Mesenchymal stem cell (in vitro differentiated cells and primary cell): ENCODE results near the gene SOCS6.

ENCODE experiments used
- DNase-seq: peaks from one replicate; pipeline ENCODE4 v3.0.0-alpha.2; 2013
- H2AFZ ChIP-seq: one replicate; pipeline ENCODE4 v1.6.1; 2013; ENCODE audit warnings: low read depth, mild to moderate bottlenecking, control low read depth, inconsistent platforms, low read length, moderate library complexity
- H2AK5ac ChIP-seq: 2 replicates; pipeline ENCODE4 v1.6.1; 2013; ENCODE audit warnings: low read length, moderate library complexity, mild to moderate bottlenecking, inconsistent platforms; ENCODE audit not compliant: severe bottlenecking
- H2BK120ac ChIP-seq: one replicate; pipeline ENCODE4 v1.6.1; 2013; ENCODE audit warnings: low read depth, mild to moderate bottlenecking, inconsistent platforms, low read length, moderate library complexity
- H2BK12ac ChIP-seq, 2 experiments: one replicate each; pipeline ENCODE4 v1.6.1; 2013; ENCODE audit warnings: inconsistent platforms in 2 of 2, low read length in 2 of 2, mild to moderate bottlenecking in 2 of 2, moderate library complexity in 2 of 2, control low read depth in 1 of 2
- H2BK15ac ChIP-seq: one replicate; pipeline ENCODE4 v1.6.1; 2013; ENCODE audit warnings: mild to moderate bottlenecking, low read depth, inconsistent platforms; ENCODE audit not compliant: poor library complexity, severe bottlenecking
- H2BK5ac ChIP-seq: 2 replicates; pipeline ENCODE4 v1.6.1; 2013; ENCODE audit warnings: low read depth, mild to moderate bottlenecking, low read length, control low read depth, inconsistent platforms; ENCODE audit not compliant: poor library complexity, severe bottlenecking
- H3K14ac ChIP-seq, 2 experiments: one replicate each; pipeline ENCODE4 v1.6.1; 2013; ENCODE audit warnings: inconsistent platforms in 2 of 2, low read length in 2 of 2, control low read depth in 1 of 2, mild to moderate bottlenecking in 1 of 2, moderate library complexity in 1 of 2
- H3K18ac ChIP-seq, 2 experiments: one replicate each; pipeline ENCODE4 v1.6.1; 2013; ENCODE audit warnings: inconsistent platforms in 2 of 2, low read length in 2 of 2, control low read depth in 1 of 2, low read depth in 1 of 2, mild to moderate bottlenecking in 1 of 2
- H3K23ac ChIP-seq, 2 experiments: one replicate each; pipeline ENCODE4 v1.6.1; 2013; ENCODE audit warnings: inconsistent platforms in 2 of 2, low read length in 2 of 2, mild to moderate bottlenecking in 2 of 2, moderate library complexity in 2 of 2, control low read depth in 1 of 2
- H3K27ac ChIP-seq: 2 replicates; pipeline ENCODE4 v1.5.1; 2013; ENCODE audit warnings: mild to moderate bottlenecking, moderate library complexity, low read length, control low read depth, inconsistent platforms; ENCODE audit not compliant: poor library complexity, severe bottlenecking
- H3K27me3 ChIP-seq, 2 experiments: 2 replicates each; pipeline versions ENCODE4 v1.6.1 to v1.7.0; 2013; ENCODE audit warnings: low read length in 2 of 2, mild to moderate bottlenecking in 2 of 2, moderate library complexity in 2 of 2, control low read depth in 1 of 2, inconsistent platforms in 1 of 2; ENCODE audit not compliant: control insufficient read depth in 1 of 2, insufficient read depth in 1 of 2
- H3K36me3 ChIP-seq, 2 experiments: 2 replicates each; pipeline versions ENCODE4 v1.6.1 to v1.7.0; 2013; ENCODE audit warnings: low read length in 2 of 2, control low read depth in 1 of 2, inconsistent platforms in 1 of 2, low read depth in 1 of 2, mild to moderate bottlenecking in 1 of 2; ENCODE audit not compliant: insufficient read depth in 2 of 2, control insufficient read depth in 1 of 2
- H3K4ac ChIP-seq, 2 experiments: one replicate each; pipeline ENCODE4 v1.6.1; 2013; ENCODE audit warnings: inconsistent platforms in 2 of 2, low read length in 2 of 2, mild to moderate bottlenecking in 2 of 2, moderate library complexity in 2 of 2, control low read depth in 1 of 2, low read depth in 1 of 2
- H3K4me1 ChIP-seq: 2 replicates; pipeline ENCODE4 v1.6.1; 2013; ENCODE audit warnings: low read depth, low read length, control low read depth; ENCODE audit not compliant: control insufficient read depth, insufficient read depth
- H3K4me2 ChIP-seq: 2 replicates; pipeline ENCODE4 v1.6.1; 2013; ENCODE audit warnings: low read length, mild to moderate bottlenecking, inconsistent platforms; ENCODE audit not compliant: poor library complexity, severe bottlenecking
- H3K4me3 ChIP-seq, 2 experiments: 2 replicates each; pipeline versions ENCODE4 v1.5.1 to v1.7.0; 2013; ENCODE audit warnings: low read length in 2 of 2, mild to moderate bottlenecking in 2 of 2, control low read depth in 1 of 2, low read depth in 1 of 2; ENCODE audit not compliant: insufficient read depth in 1 of 2
- H3K79me1 ChIP-seq: replicated peaks from 2 replicates; pipeline ENCODE4 v1.6.1; 2013; ENCODE audit warnings: mild to moderate bottlenecking, control low read depth, low read length, inconsistent platforms; ENCODE audit not compliant: poor library complexity, severe bottlenecking
- H3K9ac ChIP-seq: 2 replicates; pipeline ENCODE4 v1.7.0; 2013; ENCODE audit warnings: mild to moderate bottlenecking, low read length, moderate library complexity
- H3K9me3 ChIP-seq: 2 replicates; pipeline ENCODE4 v1.7.0; 2013; ENCODE audit warnings: mild to moderate bottlenecking, low read length; ENCODE audit not compliant: control insufficient read depth
- H4K8ac ChIP-seq: one replicate; pipeline ENCODE4 v1.6.1; 2013; ENCODE audit warnings: inconsistent platforms, mild to moderate bottlenecking, low read length, moderate library complexity
- H4K91ac ChIP-seq: one replicate; pipeline ENCODE4 v1.6.1; 2013; ENCODE audit warnings: mild to moderate bottlenecking, low read length, inconsistent platforms
- WGBS: methylation state at CpG from one replicate; pipeline ENCODE4 v1.1.7; 2013; ENCODE audit warnings: mixed read lengths; 5-methylcytosine and 5-hydroxymethylcytosine counted together

Gene SOCS6

DNA sequence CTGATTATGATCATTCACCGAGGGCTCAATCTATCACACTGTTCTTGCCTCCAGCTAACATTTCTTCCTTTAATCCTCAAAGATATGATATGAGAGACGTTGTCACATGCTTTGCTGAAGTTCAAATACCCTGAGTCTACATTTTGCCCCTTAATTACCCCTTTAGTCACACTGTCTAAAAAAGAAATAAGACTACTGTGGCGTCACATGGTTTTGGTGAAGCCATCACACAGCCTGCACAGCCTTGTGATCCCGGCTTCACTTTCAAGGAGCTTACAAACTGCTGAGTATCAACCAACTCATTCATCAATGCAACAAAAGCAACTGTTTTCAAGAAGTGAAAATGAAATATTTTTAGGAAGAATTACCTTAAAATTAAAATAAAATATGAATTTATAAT lies 31.9 kb upstream of the SOCS6 start:
- no peak overlapping the region for H3K18ac ChIP-seq
- no peaks in the 10 kb centered on the region for H3K79me1 ChIP-seq
- no peak overlapping the region for H3K14ac ChIP-seq
- no peak overlapping the region for H2BK5ac ChIP-seq
- H3K9me3 ChIP-seq: no peaks in the 10 kb centered on the region
- H2BK15ac ChIP-seq: no peak overlapping the region
- no peak overlapping the region for H3K27ac ChIP-seq
- no peaks in the 10 kb centered on the region for H3K36me3 ChIP-seq
- no peak overlapping the region for H3K4ac ChIP-seq
- H2BK12ac ChIP-seq: no peak overlapping the region
- no peak overlapping the region for H4K91ac ChIP-seq
- no peak overlapping the region for H4K8ac ChIP-seq
- H3K4me3 ChIP-seq: no peak overlapping the region
- no peak overlapping the region for H3K9ac ChIP-seq
- H2AFZ ChIP-seq: no peak overlapping the region
- WGBS: 92% methylated on average over 3 of the region's 4 CpGs
- no peak for DNase-seq
- no peak overlapping the region for H2AK5ac ChIP-seq
- H3K23ac ChIP-seq: no peak overlapping the region
- H2BK120ac ChIP-seq: no peak overlapping the region
- no peak overlapping the region for H3K4me2 ChIP-seq
- H3K4me1 ChIP-seq: no peaks in the 10 kb centered on the region
- H3K27me3 ChIP-seq: no peaks in the 10 kb centered on the region

DNA sequence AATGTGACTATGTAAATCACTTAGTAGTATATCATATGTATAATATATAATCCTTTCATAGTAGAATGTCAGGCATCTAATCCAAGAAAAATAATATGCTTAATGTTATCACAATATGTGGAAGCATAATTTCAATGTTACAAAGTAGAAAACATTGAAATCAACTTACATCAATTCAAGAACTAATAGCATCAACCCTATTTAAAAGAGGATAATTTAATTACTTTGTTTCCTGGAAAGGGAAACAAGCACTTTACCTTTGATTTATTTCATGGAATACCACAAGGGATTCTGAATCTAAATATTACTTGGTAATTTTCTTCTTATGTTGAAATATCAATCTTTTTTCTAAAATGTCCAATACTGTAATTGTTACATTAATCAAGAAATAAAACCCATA lies 30.6 kb upstream of the SOCS6 start:
- Histone ChIP-seq H3K18ac (no peak overlapping the region), H2AK5ac (no peak overlapping the region), H3K4me1 (no peaks in the 10 kb centered on the region), H3K9me3 (no peaks in the 10 kb centered on the region), H3K9ac (no peak overlapping the region), H3K36me3 (no peaks in the 10 kb centered on the region), H3K23ac (no peak overlapping the region), H2BK5ac (no peak overlapping the region), H2AFZ (no peak overlapping the region), H3K4ac (no peak overlapping the region), H2BK15ac (no peak overlapping the region), H3K27ac (no peak overlapping the region), H3K79me1 (no peaks in the 10 kb centered on the region), H3K27me3 (no peaks in the 10 kb centered on the region), H3K4me2 (no peak overlapping the region), H4K91ac (no peak overlapping the region), H2BK12ac (no peak overlapping the region), H4K8ac (no peak overlapping the region), H3K14ac (no peak overlapping the region), H2BK120ac (no peak overlapping the region), H3K4me3 (no peak overlapping the region)
- no peak for DNase-seq

DNA sequence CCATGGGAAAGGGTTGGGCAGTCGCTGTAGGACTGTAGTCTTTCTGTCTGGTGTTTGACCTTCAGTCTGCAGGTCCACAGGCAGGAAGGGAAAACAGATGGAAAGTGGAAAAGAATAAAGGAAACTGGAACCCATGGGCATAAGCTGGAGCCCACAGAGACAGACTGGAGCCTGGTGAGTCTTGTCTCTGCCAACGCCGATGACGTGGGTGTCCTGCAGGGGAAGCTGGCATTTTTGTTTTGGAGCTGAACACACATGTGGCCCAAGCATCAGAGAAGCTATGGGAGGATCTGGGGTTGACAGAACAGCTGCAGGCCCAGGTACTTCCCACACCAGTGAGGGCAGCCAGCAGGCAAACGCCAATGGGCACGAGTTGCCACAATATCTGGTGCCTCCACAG lies 28.2 kb upstream of the SOCS6 start:
- Histone ChIP-seq H3K27me3 (no peaks in the 10 kb centered on the region), H3K4me3 (no peak overlapping the region), H2BK120ac (no peak overlapping the region), H3K4ac (no peak overlapping the region), H2BK15ac (no peak overlapping the region), H3K4me2 (no peak overlapping the region), H2AFZ (no peak overlapping the region), H2BK12ac (no peak overlapping the region), H3K36me3 (no peaks in the 10 kb centered on the region), H2BK5ac (no peak overlapping the region), H3K18ac (no peak overlapping the region), H3K27ac (no peak overlapping the region), H4K8ac (no peak overlapping the region), H4K91ac (no peak overlapping the region), H3K23ac (no peak overlapping the region), H3K79me1 (no peaks in the 10 kb centered on the region), H3K9ac (no peak overlapping the region), H3K14ac (no peak overlapping the region), H3K4me1 (no peaks in the 10 kb centered on the region), H2AK5ac (no peak overlapping the region), H3K9me3 (no peaks in the 10 kb centered on the region)
- DNase-seq: no peak
- 95% methylated on average over 6 of the region's 6 CpGs for WGBS

DNA sequence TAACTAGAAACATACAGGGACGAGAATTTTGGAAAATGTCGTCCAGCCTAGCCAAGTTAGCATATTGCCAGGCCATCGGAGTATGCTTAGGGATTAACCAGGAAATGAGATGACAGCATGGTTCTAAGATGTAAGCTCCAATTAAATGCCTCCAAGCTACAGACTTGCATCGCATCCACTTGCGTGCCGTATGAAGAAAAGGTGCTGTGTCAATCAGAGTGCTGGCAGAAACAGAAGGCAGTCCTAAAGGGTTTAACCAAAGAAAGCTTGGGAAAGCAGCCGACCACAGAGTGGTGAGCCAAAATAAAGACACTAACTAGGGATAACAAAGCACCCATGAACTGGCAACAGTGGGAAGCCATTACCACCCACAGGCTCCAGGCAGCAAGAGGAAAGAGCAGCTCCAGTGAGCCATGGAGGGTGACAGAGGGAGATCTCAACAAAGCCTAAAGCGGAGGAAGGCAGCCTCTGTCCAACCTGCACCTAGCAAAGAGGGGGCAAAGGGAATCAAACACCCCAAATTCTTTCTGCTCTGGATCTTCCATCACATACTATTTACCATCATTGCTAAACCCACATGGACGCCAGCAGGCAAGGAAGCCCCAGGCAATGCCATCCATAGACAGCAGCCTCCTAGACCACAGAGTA lies 27.6 kb upstream of the SOCS6 start:
- no peak overlapping the region for H3K23ac ChIP-seq
- 93% methylated on average over 8 of the region's 9 CpGs for WGBS

More for the DNA sequence above, 27.6 kb upstream of the SOCS6 start:
- Histone ChIP-seq H3K9me3 (no peaks in the 10 kb centered on the region), H3K4me3 (no peak overlapping the region), H2BK12ac (no peak overlapping the region), H3K14ac (no peak overlapping the region), H3K27ac (no peak overlapping the region), H3K9ac (no peak overlapping the region), H3K79me1 (no peaks in the 10 kb centered on the region), H4K8ac (no peak overlapping the region), H2BK15ac (no peak overlapping the region), H3K4ac (no peak overlapping the region), H3K27me3 (no peaks in the 10 kb centered on the region), H3K18ac (no peak overlapping the region), H2BK5ac (no peak overlapping the region), H3K4me1 (no peaks in the 10 kb centered on the region), H2BK120ac (no peak overlapping the region), H3K36me3 (no peaks in the 10 kb centered on the region), H2AFZ (no peak overlapping the region), H4K91ac (no peak overlapping the region), H2AK5ac (no peak overlapping the region), H3K4me2 (no peak overlapping the region)
- DNase-seq: no peak
